ENCODE results near the gene P2RY2.

The P2RY2 gene

DNA sequence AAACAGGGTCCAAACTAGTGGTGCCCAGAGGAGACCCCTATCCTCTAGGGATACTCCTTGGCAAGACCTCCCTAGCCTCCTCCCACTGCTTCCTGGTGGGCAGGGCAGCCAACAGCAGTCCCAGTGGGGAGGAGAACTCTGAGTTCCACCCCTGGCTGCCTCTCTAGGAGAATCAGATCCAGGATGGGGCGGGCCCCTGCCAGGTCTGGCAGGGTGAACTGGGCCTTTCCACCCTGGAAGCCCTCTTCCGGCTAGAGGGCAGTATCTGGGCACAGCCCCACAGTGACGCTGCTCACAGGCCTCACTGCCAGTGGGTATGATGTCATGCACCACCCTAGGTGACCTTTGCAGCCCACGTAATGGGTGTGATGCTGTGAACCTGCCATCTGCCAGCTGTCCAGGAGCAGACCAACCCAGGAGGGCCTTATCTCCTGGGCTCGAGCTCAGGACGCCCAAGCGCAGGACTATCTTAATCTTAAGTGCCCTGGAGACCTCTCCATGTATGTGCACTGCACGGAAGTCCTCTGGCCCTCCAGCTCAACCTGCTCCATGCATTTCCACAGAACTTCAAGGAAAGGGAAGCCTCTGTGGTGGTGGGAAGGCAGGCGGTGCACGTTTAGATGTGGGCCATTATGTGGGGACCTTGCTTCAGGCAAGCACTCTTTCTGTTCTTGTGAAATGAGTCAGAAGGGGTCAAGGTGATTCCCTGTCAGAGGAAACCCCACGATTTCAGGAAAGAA lies 44.2 kb upstream of the P2RY2 start:
- no peak for ATAC-seq
- TF ChIP-seq, protein P1, sequence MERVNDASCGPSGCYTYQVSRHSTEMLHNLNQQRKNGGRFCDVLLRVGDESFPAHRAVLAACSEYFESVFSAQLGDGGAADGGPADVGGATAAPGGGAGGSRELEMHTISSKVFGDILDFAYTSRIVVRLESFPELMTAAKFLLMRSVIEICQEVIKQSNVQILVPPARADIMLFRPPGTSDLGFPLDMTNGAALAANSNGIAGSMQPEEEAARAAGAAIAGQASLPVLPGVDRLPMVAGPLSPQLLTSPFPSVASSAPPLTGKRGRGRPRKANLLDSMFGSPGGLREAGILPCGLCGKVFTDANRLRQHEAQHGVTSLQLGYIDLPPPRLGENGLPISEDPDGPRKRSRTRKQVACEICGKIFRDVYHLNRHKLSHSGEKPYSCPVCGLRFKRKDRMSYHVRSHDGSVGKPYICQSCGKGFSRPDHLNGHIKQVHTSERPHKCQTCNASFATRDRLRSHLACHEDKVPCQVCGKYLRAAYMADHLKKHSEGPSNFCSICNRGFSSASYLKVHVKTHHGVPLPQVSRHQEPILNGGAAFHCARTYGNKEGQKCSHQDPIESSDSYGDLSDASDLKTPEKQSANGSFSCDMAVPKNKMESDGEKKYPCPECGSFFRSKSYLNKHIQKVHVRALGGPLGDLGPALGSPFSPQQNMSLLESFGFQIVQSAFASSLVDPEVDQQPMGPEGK (CRISPR knock-in tag; IDR thresholded peaks at IDR 0.05; ENCODE audit: borderline replicate concordance) = no peak
- TF ChIP-seq, protein P2, sequence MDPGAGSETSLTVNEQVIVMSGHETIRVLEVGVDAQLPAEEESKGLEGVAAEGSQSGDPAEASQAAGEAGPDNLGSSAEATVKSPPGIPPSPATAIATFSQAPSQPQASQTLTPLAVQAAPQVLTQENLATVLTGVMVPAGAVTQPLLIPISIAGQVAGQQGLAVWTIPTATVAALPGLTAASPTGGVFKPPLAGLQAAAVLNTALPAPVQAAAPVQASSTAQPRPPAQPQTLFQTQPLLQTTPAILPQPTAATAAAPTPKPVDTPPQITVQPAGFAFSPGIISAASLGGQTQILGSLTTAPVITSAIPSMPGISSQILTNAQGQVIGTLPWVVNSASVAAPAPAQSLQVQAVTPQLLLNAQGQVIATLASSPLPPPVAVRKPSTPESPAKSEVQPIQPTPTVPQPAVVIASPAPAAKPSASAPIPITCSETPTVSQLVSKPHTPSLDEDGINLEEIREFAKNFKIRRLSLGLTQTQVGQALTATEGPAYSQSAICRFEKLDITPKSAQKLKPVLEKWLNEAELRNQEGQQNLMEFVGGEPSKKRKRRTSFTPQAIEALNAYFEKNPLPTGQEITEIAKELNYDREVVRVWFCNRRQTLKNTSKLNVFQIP (CRISPR knock-in tag; IDR thresholded peaks at IDR 0.05; ENCODE audit: borderline replicate concordance, low read depth) = no peak
- TF ChIP-seq ZNF8 (CRISPR knock-in tag; IDR thresholded peaks at IDR 0.05) = no peak

DNA sequence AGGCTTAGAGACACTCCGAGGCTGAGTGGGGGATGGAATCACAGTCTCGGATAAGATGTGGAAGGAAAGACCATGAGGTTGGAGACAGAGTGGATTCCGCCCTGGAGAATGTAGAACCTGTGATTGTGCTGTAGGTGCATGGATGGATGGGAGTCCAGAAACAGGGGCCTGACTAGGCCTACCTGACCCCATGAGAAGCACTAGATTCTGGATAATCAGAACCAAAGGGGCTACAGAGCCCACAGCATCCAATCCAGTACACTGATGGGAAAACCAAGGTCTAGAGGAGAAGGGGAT lies 43.6 kb upstream of the P2RY2 start:
- no peak for ATAC-seq
- no peak for TF ChIP-seq ZNF70 (CRISPR knock-in tag; IDR thresholded peaks at IDR 0.05)
- TF ChIP-seq ZFP3 (CRISPR knock-in tag; IDR thresholded peaks at IDR 0.05) = no peak
- TF ChIP-seq TOX (CRISPR knock-in tag; IDR thresholded peaks at IDR 0.05; ENCODE audit: borderline replicate concordance) = no peak
- no peak for TF ChIP-seq ZFP30 (CRISPR knock-in tag; IDR thresholded peaks at IDR 0.05)
- no peak for TF ChIP-seq ZNF8 (CRISPR knock-in tag; IDR thresholded peaks at IDR 0.05)
- TF ChIP-seq, protein P3, sequence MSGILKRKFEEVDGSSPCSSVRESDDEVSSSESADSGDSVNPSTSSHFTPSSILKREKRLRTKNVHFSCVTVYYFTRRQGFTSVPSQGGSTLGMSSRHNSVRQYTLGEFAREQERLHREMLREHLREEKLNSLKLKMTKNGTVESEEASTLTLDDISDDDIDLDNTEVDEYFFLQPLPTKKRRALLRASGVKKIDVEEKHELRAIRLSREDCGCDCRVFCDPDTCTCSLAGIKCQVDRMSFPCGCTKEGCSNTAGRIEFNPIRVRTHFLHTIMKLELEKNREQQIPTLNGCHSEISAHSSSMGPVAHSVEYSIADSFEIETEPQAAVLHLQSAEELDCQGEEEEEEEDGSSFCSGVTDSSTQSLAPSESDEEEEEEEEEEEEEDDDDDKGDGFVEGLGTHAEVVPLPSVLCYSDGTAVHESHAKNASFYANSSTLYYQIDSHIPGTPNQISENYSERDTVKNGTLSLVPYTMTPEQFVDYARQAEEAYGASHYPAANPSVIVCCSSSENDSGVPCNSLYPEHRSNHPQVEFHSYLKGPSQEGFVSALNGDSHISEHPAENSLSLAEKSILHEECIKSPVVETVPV (CRISPR knock-in tag; IDR thresholded peaks at IDR 0.05) = no peak
- TF ChIP-seq OSR1 (CRISPR knock-in tag; IDR thresholded peaks at IDR 0.05) = no peak
- TF ChIP-seq RARB (CRISPR knock-in tag; IDR thresholded peaks at IDR 0.05) = no peak
- TF ChIP-seq, protein P4, sequence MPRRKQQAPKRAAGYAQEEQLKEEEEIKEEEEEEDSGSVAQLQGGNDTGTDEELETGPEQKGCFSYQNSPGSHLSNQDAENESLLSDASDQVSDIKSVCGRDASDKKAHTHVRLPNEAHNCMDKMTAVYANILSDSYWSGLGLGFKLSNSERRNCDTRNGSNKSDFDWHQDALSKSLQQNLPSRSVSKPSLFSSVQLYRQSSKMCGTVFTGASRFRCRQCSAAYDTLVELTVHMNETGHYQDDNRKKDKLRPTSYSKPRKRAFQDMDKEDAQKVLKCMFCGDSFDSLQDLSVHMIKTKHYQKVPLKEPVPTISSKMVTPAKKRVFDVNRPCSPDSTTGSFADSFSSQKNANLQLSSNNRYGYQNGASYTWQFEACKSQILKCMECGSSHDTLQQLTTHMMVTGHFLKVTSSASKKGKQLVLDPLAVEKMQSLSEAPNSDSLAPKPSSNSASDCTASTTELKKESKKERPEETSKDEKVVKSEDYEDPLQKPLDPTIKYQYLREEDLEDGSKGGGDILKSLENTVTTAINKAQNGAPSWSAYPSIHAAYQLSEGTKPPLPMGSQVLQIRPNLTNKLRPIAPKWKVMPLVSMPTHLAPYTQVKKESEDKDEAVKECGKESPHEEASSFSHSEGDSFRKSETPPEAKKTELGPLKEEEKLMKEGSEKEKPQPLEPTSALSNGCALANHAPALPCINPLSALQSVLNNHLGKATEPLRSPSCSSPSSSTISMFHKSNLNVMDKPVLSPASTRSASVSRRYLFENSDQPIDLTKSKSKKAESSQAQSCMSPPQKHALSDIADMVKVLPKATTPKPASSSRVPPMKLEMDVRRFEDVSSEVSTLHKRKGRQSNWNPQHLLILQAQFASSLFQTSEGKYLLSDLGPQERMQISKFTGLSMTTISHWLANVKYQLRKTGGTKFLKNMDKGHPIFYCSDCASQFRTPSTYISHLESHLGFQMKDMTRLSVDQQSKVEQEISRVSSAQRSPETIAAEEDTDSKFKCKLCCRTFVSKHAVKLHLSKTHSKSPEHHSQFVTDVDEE (CRISPR knock-in tag; IDR thresholded peaks at IDR 0.05) = no peak
- TF ChIP-seq ESRRG (CRISPR knock-in tag; IDR thresholded peaks at IDR 0.05) = no peak
- no peak for TF ChIP-seq ZC3H10 (CRISPR knock-in tag; IDR thresholded peaks at IDR 0.05)
- TF ChIP-seq, protein P2 (CRISPR knock-in tag; IDR thresholded peaks at IDR 0.05; ENCODE audit: borderline replicate concordance, low read depth) = no peak
- TF ChIP-seq CSDC2 (CRISPR knock-in tag; IDR thresholded peaks at IDR 0.05) = no peak
- TF ChIP-seq GLIS3 (CRISPR knock-in tag; IDR thresholded peaks at IDR 0.05) = no peak
- no peak for TF ChIP-seq TCF4 (CRISPR knock-in tag; IDR thresholded peaks at IDR 0.05; ENCODE audit: borderline replicate concordance)
- no peak for TF ChIP-seq PPARA (CRISPR knock-in tag; IDR thresholded peaks at IDR 0.05; ENCODE audit: borderline replicate concordance)
- no peak for TF ChIP-seq BACH2 (CRISPR knock-in tag; IDR thresholded peaks at IDR 0.05; ENCODE audit: borderline replicate concordance)
- no peak for TF ChIP-seq ZNF565 (CRISPR knock-in tag; conservative IDR thresholded peaks at IDR 0.05; ENCODE audit: low read depth)
- no peak for TF ChIP-seq SNAI2 (CRISPR knock-in tag; IDR thresholded peaks at IDR 0.05)

DNA sequence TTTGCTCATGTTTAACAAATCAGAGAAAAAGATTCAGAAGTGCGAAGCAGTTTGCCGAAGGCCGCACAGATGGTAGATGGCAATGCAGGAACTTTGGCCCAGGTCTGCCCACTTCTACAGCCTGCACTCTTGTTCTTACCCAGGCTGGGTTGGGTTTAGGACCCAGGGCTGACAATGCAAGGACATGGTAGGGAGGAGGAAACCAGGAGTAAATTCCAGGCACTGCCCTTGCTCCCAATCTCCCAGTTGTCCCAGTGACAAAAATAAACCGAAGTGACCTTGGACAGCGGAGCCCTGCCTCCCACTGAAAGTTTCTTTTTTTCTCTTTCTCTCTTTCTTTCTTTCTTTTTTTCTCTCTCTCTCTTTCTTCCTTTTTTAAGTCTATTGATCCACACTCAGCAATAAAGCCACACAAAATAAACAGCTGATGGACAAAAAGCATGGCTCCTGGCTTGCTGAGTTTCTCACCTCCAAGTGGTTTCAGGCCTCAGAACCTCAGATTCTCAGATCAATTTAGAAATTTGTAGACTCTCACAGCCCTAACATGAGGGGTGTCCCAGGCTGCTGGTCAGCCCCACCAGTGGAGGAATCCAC lies 42.4 kb upstream of the P2RY2 start:
- ATAC-seq = no peak
- TF ChIP-seq, protein P2 (CRISPR knock-in tag; IDR thresholded peaks at IDR 0.05; ENCODE audit: borderline replicate concordance, low read depth) = no peak
- TF ChIP-seq GLIS3 (CRISPR knock-in tag; IDR thresholded peaks at IDR 0.05) (no peak), ZNF70 (CRISPR knock-in tag; IDR thresholded peaks at IDR 0.05) (no peak), ZNF8 (CRISPR knock-in tag; IDR thresholded peaks at IDR 0.05) (no peak), TCF4 (CRISPR knock-in tag; IDR thresholded peaks at IDR 0.05; ENCODE audit: borderline replicate concordance) (no peak), BACH2 (CRISPR knock-in tag; IDR thresholded peaks at IDR 0.05; ENCODE audit: borderline replicate concordance) (no peak), ZNF565 (CRISPR knock-in tag; conservative IDR thresholded peaks at IDR 0.05; ENCODE audit: low read depth) (no peak)
